Panc1 (cell line): ENCODE results near the gene AFF2. TPM values are rescaled to one million over a fixed set of nuclear protein-coding genes. Genes with fewer than 3 reads are reported as not detected.

ENCODE experiments used
- ATAC-seq: fragments of 200-7000 bp; cut with Tn5 transposase; 2 replicates; pipeline ENCODE4 v1.9.1; 2020; ENCODE audit warnings: mild to moderate bottlenecking, moderate library complexity
- BruUV-seq: library from RNA; stranded (reverse); fragments of 400-500 nt; replicated peaks from 2 replicates; lab custom pipeline; 2021; lab: Mats Ljungman, UMichigan
- CTCF ChIA-PET: fragments of 300-600 bp; sonication (Branson Sonifier 250); formaldehyde crosslinking; loops from one replicate; lab custom pipeline; 2022; ENCODE audit warnings: antibody characterized with exemption; lab: Charles Lee
- POLR2A ChIA-PET: fragments of 300-600 bp; sonication (Branson Sonifier 250); formaldehyde crosslinking; loops from one replicate; lab custom pipeline; 2022; ENCODE audit warnings: antibody characterized with exemption; lab: Charles Lee
- DNase-seq: peaks from one replicate; pipeline ENCODE4 v3.0.0-alpha.2; 2010; ENCODE audit warnings: low read depth, low spot score
- H3K27ac ChIP-seq: 2 replicates; pipeline ENCODE4 v1.5.1; 2011; ENCODE audit warnings: mild to moderate bottlenecking, low read length, inconsistent platforms
- H3K27me3 ChIP-seq: fragments of 200-500 bp; sonication (Bioruptor generic); 2 replicates; pipeline ENCODE4 v1.6.0; 2014; ENCODE audit warnings: low read length, inconsistent platforms; ENCODE audit not compliant: control insufficient read depth, insufficient read depth
- H3K36me3 ChIP-seq: fragments of 200-500 bp; sonication (Bioruptor generic); 2 replicates; pipeline ENCODE4 v1.5.1; 2014; ENCODE audit warnings: inconsistent platforms, mild to moderate bottlenecking, low read length, moderate library complexity; ENCODE audit not compliant: control insufficient read depth, insufficient read depth
- H3K4me1 ChIP-seq: 2 replicates; pipeline ENCODE4 v1.5.1; 2011; ENCODE audit warnings: inconsistent platforms, mild to moderate bottlenecking, low read length, moderate library complexity; ENCODE audit not compliant: control insufficient read depth, insufficient read depth
- H3K4me3 ChIP-seq, 2 experiments: 2 replicates each; pipeline ENCODE4 v1.5.1; 2011 to 2012; ENCODE audit warnings: low read depth in 2 of 2, low read length in 2 of 2, mild to moderate bottlenecking in 2 of 2, inconsistent platforms in 1 of 2, moderate library complexity in 1 of 2
- H3K9me3 ChIP-seq: fragments of 200-500 bp; sonication (Bioruptor generic); 2 replicates; pipeline ENCODE4 v1.5.1; 2014; ENCODE audit warnings: low read depth, mild to moderate bottlenecking, inconsistent platforms, low read length, moderate library complexity; ENCODE audit not compliant: control insufficient read depth, insufficient read depth
- CTCF ChIP-seq: fragments of 450-650 bp; IDR thresholded peaks from 2 replicates; pipeline ENCODE4 v1.5.1; 2017; ENCODE audit warnings: mild to moderate bottlenecking
- POLR2AphosphoS5 ChIP-seq: IDR thresholded peaks from 2 replicates; pipeline ENCODE4 v1.6.1; 2012; ENCODE audit warnings: mild to moderate bottlenecking, low read depth, low read length, moderate library complexity
- REST ChIP-seq, 2 experiments: IDR thresholded peaks; 2 replicates each; pipeline ENCODE4 v1.6.1; 2011 to 2012; ENCODE audit warnings: low read depth in 2 of 2, control low read depth in 1 of 2, low read length in 1 of 2, mild to moderate bottlenecking in 1 of 2, moderate library complexity in 1 of 2; ENCODE audit not compliant: insufficient read depth in 1 of 2
- SIN3A ChIP-seq: IDR thresholded peaks from 2 replicates; pipeline ENCODE4 v1.6.1; 2012; ENCODE audit warnings: low read depth, mild to moderate bottlenecking, low read length, moderate library complexity, borderline replicate concordance; ENCODE audit not compliant: insufficient read depth
- TCF7L2 ChIP-seq: IDR thresholded peaks from 2 replicates; pipeline ENCODE4 v1.6.1; 2011; ENCODE audit warnings: mild to moderate bottlenecking, low read depth, low read length, inconsistent platforms
- in situ Hi-C: cut with HindIII; loops from 2 replicates; pipeline ENCODE4 v1.10.0; 2016; ENCODE audit warnings: low sequenced_read_pairs, low pct_unique_long_range_greater_than_20kb
- intact Hi-C: fragments of 100-400 bp; cut with micrococcal nuclease; formaldehyde crosslinking; loops from one replicate; pipeline ENCODE4 v1.10.0; 2022; ENCODE audit not compliant: unreplicated experiment
- total RNA-seq: library from RNA; stranded (reverse); gene quantifications from one replicate; pipeline ENCODE4 v1.2.1, GENCODE V29; 2021; ENCODE audit not compliant: unreplicated experiment

Gene AFF2
- total RNA-seq, 1 experiment from 2014 or later, result 0.05 TPM

GRCh38 chrX:148556498-148556897, 56.1 kb downstream of the AFF2 start:
- DNase-seq, result no peak
- intact Hi-C loops (no loop called here), in situ Hi-C loops (no loop called here)
- H3K4me3 ChIP-seq, result no peak overlapping the region
- no TSS peak for BruUV-seq
- no peak overlapping the region for H3K27ac ChIP-seq
- CTCF ChIA-PET, result no interaction called here
- TF ChIP-seq TCF7L2 (no peak), SIN3A (no peak), POLR2AphosphoS5 (no peak), CTCF (no peak), REST (IDR thresholded peaks at IDR 0.05; ENCODE audit: insufficient read depth in 1 of 2, low read depth in 2 of 2, low read length in 1 of 2) (no peak)
- H3K27me3 ChIP-seq, result no peaks in the 10 kb centered on the region
- no peaks in the 10 kb centered on the region for H3K9me3 ChIP-seq
- H3K36me3 ChIP-seq, result no peaks in the 10 kb centered on the region
- ATAC-seq, result no peak
- H3K4me1 ChIP-seq, result no peaks in the 10 kb centered on the region
- POLR2A ChIA-PET, result no interaction called here

GRCh38 chrX:148562846-148563245, 62.4 kb downstream of the AFF2 start:
- DNase-seq (no peak), ATAC-seq (no peak)
- Histone ChIP-seq H3K27me3 (no peaks in the 10 kb centered on the region), H3K36me3 (no peaks in the 10 kb centered on the region), H3K4me1 (no peaks in the 10 kb centered on the region), H3K9me3 (no peaks in the 10 kb centered on the region), H3K27ac (no peak overlapping the region), H3K4me3 (no peak overlapping the region)
- CTCF ChIA-PET, result no interaction called here
- intact Hi-C loops, result no loop called here
- no TSS peak for BruUV-seq
- TF ChIP-seq POLR2AphosphoS5 (no peak), SIN3A (no peak), REST (IDR thresholded peaks at IDR 0.05; ENCODE audit: insufficient read depth in 1 of 2, low read depth in 2 of 2, low read length in 1 of 2) (no peak), CTCF (no peak), TCF7L2 (no peak)
- POLR2A ChIA-PET, result no interaction called here
- in situ Hi-C loops, result no loop called here
